Measurements from ENCODE around the gene SLC22A8.

The SLC22A8 gene

DNA sequence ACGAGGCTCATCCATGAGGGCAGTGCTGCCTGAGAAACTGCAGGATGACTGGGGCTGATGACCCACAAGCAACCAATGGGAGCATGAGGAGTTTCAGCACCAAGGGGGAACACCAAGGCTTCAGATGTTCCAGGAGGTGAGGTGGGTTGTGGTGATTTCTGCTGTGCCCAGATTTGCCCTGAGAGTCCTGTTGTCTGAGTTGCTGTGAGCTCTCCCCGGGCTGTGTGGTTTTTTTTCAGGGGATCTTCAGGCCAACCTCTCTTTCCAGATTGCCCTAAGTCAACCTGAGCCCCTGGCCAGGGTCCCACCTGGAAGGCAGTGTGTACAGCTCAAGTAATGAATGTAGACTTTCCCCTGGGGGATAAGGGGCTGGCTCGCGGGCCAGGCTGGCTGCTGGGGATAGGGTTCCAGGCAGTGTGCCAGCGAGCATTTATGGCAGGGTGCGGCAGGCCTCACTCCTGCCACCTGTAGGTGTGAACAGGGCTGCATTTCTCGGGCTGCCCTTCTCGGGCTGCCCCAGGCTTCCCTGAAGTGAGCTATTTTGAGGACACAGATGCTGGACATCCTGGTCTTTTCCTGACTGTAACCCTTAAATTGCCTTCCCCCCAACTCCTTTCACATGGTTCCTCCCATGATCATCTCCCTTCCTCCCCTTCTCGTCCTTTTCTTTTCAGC, 40.7 kb downstream of the SLC22A8 start:
- Mint-ChIP-seq H3K27ac (no peak overlapping the region), H3K27me3 (ENCODE audit: low read depth) (peaks cover 29% of the 10 kb centered on the region), H3K4me3 (no peak overlapping the region), H3K9me3 (peaks cover under 1% of the 10 kb centered on the region), H3K4me1 (peaks cover 8% of the 10 kb centered on the region), H3K36me3 (ENCODE audit: low read depth) (no peaks in the 10 kb centered on the region)
- TF ChIP-seq, protein P1, sequence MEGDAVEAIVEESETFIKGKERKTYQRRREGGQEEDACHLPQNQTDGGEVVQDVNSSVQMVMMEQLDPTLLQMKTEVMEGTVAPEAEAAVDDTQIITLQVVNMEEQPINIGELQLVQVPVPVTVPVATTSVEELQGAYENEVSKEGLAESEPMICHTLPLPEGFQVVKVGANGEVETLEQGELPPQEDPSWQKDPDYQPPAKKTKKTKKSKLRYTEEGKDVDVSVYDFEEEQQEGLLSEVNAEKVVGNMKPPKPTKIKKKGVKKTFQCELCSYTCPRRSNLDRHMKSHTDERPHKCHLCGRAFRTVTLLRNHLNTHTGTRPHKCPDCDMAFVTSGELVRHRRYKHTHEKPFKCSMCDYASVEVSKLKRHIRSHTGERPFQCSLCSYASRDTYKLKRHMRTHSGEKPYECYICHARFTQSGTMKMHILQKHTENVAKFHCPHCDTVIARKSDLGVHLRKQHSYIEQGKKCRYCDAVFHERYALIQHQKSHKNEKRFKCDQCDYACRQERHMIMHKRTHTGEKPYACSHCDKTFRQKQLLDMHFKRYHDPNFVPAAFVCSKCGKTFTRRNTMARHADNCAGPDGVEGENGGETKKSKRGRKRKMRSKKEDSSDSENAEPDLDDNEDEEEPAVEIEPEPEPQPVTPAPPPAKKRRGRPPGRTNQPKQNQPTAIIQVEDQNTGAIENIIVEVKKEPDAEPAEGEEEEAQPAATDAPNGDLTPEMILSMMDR (IDR thresholded peaks at IDR 0.05; ENCODE audit: unreplicated experiment in 3 of 3), result peak; percentile 44 to 52 (median 48)

DNA sequence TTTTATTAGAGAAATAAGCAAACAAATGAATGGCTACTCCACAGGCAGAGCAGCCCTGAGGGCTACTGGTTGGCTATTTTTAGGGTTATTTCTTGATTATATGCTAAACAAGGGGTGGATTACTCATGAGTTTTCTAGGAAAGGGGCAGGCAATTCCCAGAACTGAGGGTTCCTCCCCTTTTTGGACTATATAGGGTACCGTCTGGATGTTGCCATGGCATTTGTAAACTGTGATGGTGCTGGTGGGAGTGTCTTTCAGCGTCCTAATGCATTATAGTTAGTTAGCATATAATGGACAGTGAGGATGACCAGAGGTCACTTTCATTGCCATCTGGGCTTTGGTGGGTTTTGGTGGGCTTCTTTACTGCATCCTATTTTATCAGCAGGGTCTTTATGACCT, 50.1 kb downstream of the SLC22A8 start:
- H3K36me3 Mint-ChIP-seq (ENCODE audit: low read depth), result no peaks in the 10 kb centered on the region
- H3K9me3 Mint-ChIP-seq, result peaks cover 18% of the 10 kb centered on the region
- no peak overlapping the region for H3K27ac Mint-ChIP-seq
- H3K4me1 Mint-ChIP-seq, result peaks cover 19% of the 10 kb centered on the region
- H3K27me3 Mint-ChIP-seq (ENCODE audit: low read depth), result peaks cover 28% of the 10 kb centered on the region
- TF ChIP-seq, protein P1 (IDR thresholded peaks at IDR 0.05; ENCODE audit: unreplicated experiment in 3 of 3), result no peak
- no peak overlapping the region for H3K4me3 Mint-ChIP-seq

DNA sequence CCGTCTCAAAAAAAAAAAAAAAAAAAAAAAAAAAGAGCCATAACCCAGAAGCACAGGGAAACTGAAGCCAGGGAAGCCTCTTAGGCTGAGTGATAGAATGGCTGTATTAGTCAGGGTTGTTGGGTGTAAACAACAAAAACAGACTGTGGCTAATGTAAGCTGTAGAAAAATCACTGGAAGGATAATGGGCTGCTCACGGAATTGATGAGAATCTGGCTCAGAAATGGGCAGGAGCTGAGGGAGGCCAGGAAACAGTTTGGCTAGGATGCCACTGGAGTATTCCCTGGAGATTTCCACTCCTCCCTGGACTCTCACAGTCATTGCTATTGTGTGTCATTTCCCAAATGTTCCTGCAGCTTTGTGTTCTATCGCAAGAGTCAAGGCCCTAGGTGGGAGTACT, 53.2 kb downstream of the SLC22A8 start:
- peaks cover 35% of the 10 kb centered on the region for H3K4me1 Mint-ChIP-seq
- TF ChIP-seq, protein P1 (IDR thresholded peaks at IDR 0.05; ENCODE audit: unreplicated experiment in 3 of 3), result no peak
- H3K4me3 Mint-ChIP-seq, result no peak overlapping the region
- H3K36me3 Mint-ChIP-seq (ENCODE audit: low read depth), result no peaks in the 10 kb centered on the region
- H3K27me3 Mint-ChIP-seq (ENCODE audit: low read depth), result peaks cover 25% of the 10 kb centered on the region
- no peak overlapping the region for H3K27ac Mint-ChIP-seq
- peaks cover 16% of the 10 kb centered on the region for H3K9me3 Mint-ChIP-seq

DNA sequence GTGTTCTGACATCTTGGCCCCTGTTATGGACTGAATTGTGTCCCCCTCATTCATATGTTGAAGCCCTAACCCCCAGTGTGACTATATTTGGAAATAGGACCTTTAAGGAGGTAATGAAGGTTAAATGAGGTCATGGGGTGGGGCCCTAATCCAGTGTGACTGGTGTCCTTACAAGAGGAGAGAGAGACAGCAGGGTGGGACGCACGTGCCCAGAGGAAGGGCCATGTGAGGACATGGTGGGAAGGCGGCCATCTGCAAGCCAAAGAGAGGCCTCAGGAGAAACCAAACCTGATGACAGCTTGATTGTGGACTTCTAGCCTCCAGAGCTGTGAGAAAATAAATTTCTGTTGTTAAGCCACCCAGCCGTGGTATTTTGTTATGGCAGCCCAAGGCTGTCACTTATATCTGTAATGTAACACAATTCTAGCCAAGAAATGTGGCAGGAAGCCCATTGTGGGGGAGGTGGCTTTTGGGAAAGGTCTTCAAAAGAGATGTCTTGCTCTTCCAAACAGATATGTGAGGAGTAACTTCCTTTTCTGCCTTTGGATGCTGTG, 54.5 kb downstream of the SLC22A8 start:
- Mint-ChIP-seq H3K27ac (peak overlapping the region in 2 of 3 experiments; percentile 59 to 76), H3K4me1 (peaks cover 35% of the 10 kb centered on the region), H3K27me3 (ENCODE audit: low read depth) (peaks cover 20% of the 10 kb centered on the region), H3K9me3 (peaks cover 7% of the 10 kb centered on the region), H3K36me3 (ENCODE audit: low read depth) (no peaks in the 10 kb centered on the region), H3K4me3 (peak overlapping the region in 1 of 3 experiments; percentile 30)
- TF ChIP-seq, protein P1 (IDR thresholded peaks at IDR 0.05; ENCODE audit: unreplicated experiment in 3 of 3), result no peak

DNA sequence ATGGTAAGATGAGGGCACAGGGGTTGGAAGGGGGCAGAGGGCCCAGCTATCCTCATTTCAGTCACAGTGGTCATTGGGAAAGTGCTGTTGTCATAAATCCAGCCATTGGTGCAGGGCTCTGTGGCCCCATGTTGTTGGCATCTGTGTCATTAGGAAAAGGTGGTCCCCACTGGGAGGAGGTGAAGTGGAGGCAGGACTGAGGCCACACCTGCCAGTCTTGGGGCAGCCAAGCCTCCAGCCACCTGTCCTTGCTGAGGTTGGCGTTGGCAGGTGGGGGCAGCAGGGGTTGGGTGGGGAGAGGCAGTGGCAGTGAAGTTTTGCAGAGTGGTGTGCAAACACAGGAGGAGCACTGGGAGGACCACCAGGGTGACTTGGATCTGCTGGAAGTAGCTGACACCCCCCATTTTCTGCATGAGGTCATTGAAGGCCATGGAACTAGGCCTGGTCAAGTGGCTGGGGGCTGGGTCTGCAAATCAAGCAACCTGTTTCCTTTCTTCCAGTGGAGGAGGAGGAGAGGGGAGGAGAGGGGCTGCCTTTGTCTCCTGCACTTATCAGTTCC, 56.1 kb downstream of the SLC22A8 start:
- Mint-ChIP-seq H3K4me1 (peaks cover 30% of the 10 kb centered on the region), H3K36me3 (ENCODE audit: low read depth) (no peaks in the 10 kb centered on the region), H3K27me3 (ENCODE audit: low read depth) (peaks cover 12% of the 10 kb centered on the region), H3K9me3 (no peaks in the 10 kb centered on the region), H3K27ac (peak overlapping the region; percentile 91 to 96 (median 95)), H3K4me3 (no peak overlapping the region)
- TF ChIP-seq, protein P1 (IDR thresholded peaks at IDR 0.05; ENCODE audit: unreplicated experiment in 3 of 3), result no peak
